ENCODE data around the gene C9orf78.

Gene C9orf78, protein sequence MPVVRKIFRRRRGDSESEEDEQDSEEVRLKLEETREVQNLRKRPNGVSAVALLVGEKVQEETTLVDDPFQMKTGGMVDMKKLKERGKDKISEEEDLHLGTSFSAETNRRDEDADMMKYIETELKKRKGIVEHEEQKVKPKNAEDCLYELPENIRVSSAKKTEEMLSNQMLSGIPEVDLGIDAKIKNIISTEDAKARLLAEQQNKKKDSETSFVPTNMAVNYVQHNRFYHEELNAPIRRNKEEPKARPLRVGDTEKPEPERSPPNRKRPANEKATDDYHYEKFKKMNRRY

GRCh38 chr9:129835128-129835859 lies at the start of gene C9orf78, which contains the start of gene USP20:
TSS of gene C9orf78 (minus strand) at chr9:129835275. CDS start at chr9:129835221, 54 bp downstream.
TSS of gene USP20 (plus strand) at chr9:129835458. CDS start at chr9:129852556, 17,098 bp downstream.
- H3K27ac ChIP-seq, result peak within 1 kb of the TSS; percentile 88
- no peak for TF ChIP-seq CTCF (conservative IDR thresholded peaks at IDR 0.05)

DNA sequence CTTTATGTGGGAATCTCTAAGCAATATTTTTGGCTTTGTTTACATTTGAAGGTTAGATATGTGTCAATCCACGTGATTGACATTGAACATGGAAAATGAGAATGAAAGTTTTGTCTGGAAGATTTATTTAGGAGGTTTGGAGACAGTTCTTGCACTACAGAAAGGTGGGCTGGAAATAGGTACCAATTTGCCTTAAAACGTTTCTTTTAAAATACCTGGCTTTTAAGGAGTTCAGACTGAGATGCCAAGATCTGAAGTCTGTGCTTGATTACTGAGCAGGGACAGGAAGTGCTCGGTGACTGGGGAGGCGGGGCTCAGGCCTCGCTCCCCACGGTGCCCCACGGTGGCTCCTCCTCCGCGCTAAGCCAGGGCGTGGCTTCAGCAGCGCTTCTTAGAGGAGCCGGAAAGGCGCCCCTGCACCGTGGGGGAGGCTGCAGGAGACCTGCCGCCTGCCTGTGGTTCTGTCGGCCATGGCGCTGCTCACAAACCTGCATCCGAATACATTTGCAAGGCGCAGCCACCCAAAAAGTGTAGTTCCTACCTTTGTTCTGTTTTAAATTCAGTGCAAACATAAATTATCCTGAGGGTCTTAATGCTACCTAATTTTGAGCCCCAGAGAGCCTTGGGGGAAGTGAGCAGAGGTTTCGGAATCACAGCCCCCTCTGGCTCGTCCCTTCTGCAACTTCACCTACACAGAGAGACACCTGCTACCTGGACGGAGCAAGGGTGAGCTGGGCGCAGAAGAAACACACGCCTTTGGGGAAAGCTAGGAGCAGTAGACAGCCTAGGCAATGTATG lies 49.3 kb upstream of the C9orf78 start:
- TF ChIP-seq CTCF (conservative IDR thresholded peaks at IDR 0.05), result no peak
- H3K27ac ChIP-seq, result peak overlapping the region; percentile 91

GRCh38 chr9:129881547-129882324 lies 46.7 kb upstream of the C9orf78 start:
- H3K27ac ChIP-seq, result no peak overlapping the region
- TF ChIP-seq CTCF (conservative IDR thresholded peaks at IDR 0.05), result no peak

- no peak for TF ChIP-seq CTCF (conservative IDR thresholded peaks at IDR 0.05)
- no peak overlapping the region for H3K27ac ChIP-seq
These were observed 45.8 kb upstream of the C9orf78 start for GRCh38 chr9:129880654-129881546.

DNA sequence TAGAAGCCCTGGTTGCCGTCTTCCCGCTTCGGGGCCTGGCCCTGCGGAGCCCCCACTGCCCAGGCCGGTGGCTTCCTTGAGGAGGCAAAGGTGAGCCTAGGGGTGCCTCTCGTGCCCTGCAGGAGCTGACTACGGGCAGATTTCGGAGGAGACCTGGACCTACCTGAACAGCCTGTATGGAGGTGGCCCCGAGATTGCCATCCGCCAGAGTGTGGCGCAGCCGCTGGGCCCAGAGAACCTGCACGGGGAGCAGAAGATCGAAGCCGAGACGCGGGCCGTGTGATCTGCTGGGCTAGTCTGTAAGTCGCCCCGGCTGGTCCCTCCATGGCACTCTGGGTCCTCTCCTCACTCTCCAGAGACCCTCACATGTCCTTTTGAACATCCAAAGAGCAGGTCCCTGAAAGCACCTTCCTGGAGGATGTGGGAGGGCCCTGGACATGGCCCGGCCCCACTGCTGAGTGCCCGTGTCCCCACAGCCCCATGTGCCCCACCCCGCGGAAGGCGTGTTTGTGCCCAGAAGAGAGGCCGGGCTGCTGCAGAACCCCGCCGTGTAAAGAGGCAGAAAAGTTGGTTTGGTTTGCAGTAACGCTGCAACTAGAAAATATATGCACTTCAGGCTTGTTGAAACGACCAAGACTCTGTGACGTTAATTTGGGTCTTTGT lies 45.0 kb upstream of the C9orf78 start:
- TF ChIP-seq CTCF (conservative IDR thresholded peaks at IDR 0.05), result no peak
- H3K27ac ChIP-seq, result no peak overlapping the region

DNA sequence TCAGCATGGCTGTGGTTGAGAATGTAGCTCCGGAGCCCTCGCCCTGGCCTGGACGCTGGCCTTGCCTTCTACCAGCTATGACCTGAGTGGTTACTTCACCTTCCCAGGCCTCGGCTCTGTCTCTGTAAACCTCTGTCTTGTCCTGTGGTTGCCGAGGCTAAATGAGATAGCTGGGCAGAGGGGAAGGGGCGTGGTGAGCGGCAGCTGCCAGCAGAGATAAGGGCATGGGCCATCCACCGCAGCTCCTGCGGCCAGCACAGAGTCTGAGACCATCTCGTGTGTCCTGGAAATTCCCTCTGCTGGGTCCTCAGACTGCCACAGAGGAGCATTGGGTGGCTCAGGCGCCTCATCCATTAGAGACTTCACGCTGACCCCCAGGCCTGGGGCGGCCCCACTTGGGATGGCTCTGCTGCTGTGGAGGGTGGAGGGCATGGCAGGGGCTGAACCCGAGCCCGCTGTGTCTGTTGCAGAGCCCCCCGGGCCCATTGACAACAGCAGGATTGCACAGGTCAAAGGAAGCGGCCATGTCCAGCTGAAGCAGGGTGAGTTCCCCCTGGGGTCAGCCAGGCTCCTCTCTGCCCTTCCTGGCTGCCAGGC lies 44.1 kb upstream of the C9orf78 start:
- H3K27ac ChIP-seq, result no peak overlapping the region
- no peak for TF ChIP-seq CTCF (conservative IDR thresholded peaks at IDR 0.05)

Measured in VCaP (cell line).